Ishikawa (cell line): ENCODE measurements around the gene AGPAT4.

ENCODE experiments used
- CEBPB ChIP-seq: IDR thresholded peaks from 2 replicates; pipeline ENCODE4 v1.6.1; 2012
- EGR1 ChIP-seq: IDR thresholded peaks from 2 replicates; pipeline ENCODE4 v1.6.1; 2012
- EP300 ChIP-seq: IDR thresholded peaks from 2 replicates; pipeline ENCODE4 v1.6.1; 2012; ENCODE audit warnings: borderline replicate concordance
- FOXM1 ChIP-seq: IDR thresholded peaks from 2 replicates; pipeline ENCODE4 v1.6.1; 2012; ENCODE audit warnings: low read depth, borderline replicate concordance
- MAX ChIP-seq: IDR thresholded peaks from 2 replicates; pipeline ENCODE4 v1.6.1; 2012
- NFIC ChIP-seq: IDR thresholded peaks from 2 replicates; pipeline ENCODE4 v1.6.1; 2012
- RAD21 ChIP-seq: IDR thresholded peaks from 2 replicates; pipeline ENCODE4 v1.6.1; 2012; ENCODE audit warnings: low read depth
- REST ChIP-seq: IDR thresholded peaks from 2 replicates; pipeline ENCODE4 v1.6.1; 2012; ENCODE audit warnings: low read depth, mild to moderate bottlenecking
- TAF1 ChIP-seq: IDR thresholded peaks from 2 replicates; pipeline ENCODE4 v1.6.1; 2012; ENCODE audit warnings: low read depth, mild to moderate bottlenecking
- TCF12 ChIP-seq: IDR thresholded peaks from 2 replicates; pipeline ENCODE4 v1.6.1; 2012; ENCODE audit warnings: low read depth
- TEAD4 ChIP-seq: IDR thresholded peaks from 2 replicates; pipeline ENCODE4 v1.6.1; 2012
- USF1 ChIP-seq: IDR thresholded peaks from 2 replicates; pipeline ENCODE4 v1.6.1; 2012
- YY1 ChIP-seq: IDR thresholded peaks from 2 replicates; pipeline ENCODE4 v1.6.1; 2012; ENCODE audit warnings: low read depth
- ZBTB7A ChIP-seq: IDR thresholded peaks from 2 replicates; pipeline ENCODE4 v1.6.1; 2012; ENCODE audit warnings: low read depth

GRCh38 chr6:161246725-161247124, 27.1 kb downstream of the AGPAT4 start:
- TF ChIP-seq CEBPB: no peak
- no peak for TF ChIP-seq RAD21
- no peak for TF ChIP-seq TAF1
- no peak for TF ChIP-seq EP300
- TF ChIP-seq MAX: no peak
- TF ChIP-seq YY1: no peak
- no peak for TF ChIP-seq TCF12
- TF ChIP-seq NFIC: no peak
- TF ChIP-seq USF1: no peak
- no peak for TF ChIP-seq REST
- no peak for TF ChIP-seq EGR1
- no peak for TF ChIP-seq FOXM1
- TF ChIP-seq TEAD4: no peak
- no peak for TF ChIP-seq ZBTB7A
